Body of pancreas (tissue), 4 donors: Measurements from ENCODE around the gene C14orf119.

Experiments
- POLR2A ChIP-seq, 3 donors: fragments of 450-650 bp; IDR thresholded peaks; one replicate each; pipeline ENCODE4 v1.6.1; 2016; ENCODE audit warnings: antibody characterized with exemption in 3 of 3, mild to moderate bottlenecking in 2 of 3
- TF ChIP-seq, protein P1 (sequence below), 7 experiments: fragments of 450-650 bp in 4 of 7; fragments of 200-600 bp in 3 of 7; sonication (generic) in 3 of 7; IDR thresholded peaks; one replicate each; pipeline ENCODE4 v1.5.1; 2016 to 2019; ENCODE audit warnings: antibody characterized with exemption in 7 of 7

DNA sequence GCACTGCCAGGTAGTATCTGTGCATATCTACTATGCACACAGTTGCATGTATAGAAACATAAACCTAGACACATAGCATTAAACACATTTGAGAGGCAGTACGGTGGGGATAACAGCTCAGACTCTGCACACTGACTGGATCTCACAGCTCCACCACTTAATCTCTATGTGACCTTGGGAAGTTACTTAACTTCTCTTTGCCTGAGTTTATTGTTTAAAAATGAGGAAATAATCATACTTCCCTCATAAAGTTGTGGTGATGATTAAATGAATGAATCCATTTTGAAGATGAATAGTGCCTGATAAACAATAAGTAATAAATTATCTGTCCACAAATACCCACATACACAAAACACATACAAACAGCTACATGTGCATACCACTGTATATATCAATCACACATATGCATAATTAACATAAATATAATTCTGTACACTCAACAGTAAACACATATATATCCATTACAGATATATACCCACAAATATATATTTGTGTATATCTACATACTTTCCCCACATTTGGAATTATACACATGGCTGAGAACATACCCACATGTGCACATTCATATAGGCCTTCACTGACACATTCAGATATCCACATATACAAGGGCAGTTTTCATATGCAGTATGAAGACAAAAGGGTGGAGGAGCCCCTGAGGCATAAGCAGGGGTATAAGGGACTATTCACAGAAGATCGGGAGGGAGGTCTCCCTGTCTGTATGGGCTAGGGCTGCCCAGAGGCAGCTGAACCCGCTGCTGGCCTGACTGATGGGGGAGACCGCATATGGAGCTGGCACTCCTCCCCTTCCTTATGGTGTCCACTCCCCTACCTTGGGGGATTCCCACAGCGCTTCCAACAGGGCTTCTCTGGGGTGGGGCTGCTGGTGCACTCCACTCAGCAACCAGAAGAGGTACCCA is 43.9 kb upstream of the C14orf119 start:
- TF ChIP-seq, protein P1, sequence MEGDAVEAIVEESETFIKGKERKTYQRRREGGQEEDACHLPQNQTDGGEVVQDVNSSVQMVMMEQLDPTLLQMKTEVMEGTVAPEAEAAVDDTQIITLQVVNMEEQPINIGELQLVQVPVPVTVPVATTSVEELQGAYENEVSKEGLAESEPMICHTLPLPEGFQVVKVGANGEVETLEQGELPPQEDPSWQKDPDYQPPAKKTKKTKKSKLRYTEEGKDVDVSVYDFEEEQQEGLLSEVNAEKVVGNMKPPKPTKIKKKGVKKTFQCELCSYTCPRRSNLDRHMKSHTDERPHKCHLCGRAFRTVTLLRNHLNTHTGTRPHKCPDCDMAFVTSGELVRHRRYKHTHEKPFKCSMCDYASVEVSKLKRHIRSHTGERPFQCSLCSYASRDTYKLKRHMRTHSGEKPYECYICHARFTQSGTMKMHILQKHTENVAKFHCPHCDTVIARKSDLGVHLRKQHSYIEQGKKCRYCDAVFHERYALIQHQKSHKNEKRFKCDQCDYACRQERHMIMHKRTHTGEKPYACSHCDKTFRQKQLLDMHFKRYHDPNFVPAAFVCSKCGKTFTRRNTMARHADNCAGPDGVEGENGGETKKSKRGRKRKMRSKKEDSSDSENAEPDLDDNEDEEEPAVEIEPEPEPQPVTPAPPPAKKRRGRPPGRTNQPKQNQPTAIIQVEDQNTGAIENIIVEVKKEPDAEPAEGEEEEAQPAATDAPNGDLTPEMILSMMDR (IDR thresholded peaks at IDR 0.05): no peak
- no peak for TF ChIP-seq POLR2A (IDR thresholded peaks at IDR 0.05)
